Fibroblast of gingiva (primary cell): ENCODE data around the gene ELMOD3.
"Not testable (repeated sequence)": the region's sequence is repeated elsewhere in the genome, so short reads cannot be mapped to it uniquely, and the experiment has no call there.

Source experiments
- DNase-seq: peaks from one replicate; pipeline ENCODE4 v3.0.0-alpha.2; 2011; ENCODE audit warnings: low read depth

The ELMOD3 gene

GRCh38 chr2:85427300-85427835 is 72.8 kb downstream of the ELMOD3 start:
- no peak for DNase-seq

DNA sequence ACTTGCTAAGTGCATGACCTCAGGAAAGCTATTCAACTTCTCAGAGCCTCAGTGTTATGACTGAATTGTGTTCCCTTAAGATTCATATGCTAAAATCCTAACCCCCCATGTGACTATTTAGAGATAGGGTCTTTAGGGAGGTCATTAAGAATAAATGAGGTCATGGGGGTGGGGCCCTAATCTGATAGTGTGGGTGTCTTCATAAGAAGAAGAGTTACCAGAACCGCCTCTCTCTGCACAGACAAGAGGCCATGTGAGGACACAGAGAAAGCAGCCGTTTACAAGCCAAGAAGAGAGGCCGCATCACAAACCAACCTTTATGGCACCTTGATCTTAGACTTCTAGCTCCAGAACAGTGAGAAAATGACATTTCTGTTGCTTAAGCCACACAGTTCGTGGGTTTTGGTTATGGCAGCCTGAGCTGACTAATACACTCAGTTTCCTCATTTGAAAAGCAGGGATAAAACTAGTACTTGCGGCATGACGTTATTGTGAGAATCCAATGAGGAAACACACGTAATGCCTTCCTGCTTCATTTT is 73.8 kb downstream of the ELMOD3 start:
- no peak for DNase-seq

DNA sequence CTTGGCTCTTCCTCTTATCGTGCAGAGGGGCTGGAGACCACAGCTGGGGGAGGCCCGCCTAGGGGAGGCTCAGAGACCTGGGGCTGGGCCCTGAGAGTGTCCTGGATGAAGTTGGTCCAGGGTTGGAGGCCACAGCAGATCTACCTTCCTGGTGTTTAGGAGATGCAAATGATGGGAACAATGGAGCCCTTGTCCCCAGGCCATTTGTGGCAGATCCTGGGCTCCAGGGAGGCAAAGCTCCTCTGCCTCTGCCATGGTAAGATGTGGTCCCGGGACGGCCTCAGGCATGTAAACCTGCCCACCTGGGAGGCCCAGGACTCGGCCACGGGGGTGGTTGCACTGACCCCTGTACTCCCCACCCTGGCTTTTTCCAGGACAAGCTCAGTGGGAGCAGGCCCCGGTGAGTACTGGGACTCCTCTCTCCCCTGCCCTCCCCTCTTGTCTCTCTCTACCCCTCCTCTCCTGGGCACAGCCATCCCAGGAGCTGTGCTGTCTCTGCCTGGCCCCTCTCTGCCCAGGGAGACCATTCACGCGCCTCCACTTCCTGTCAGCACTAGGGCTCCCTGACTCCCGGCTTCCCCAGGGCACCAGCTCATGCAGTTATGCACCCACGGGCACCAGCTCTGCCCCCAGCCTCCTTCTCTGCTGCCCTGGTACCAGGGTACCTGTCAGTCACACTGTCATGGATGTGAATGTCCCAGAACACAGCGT is 74.8 kb downstream of the ELMOD3 start:
- DNase-seq = no peak

DNA sequence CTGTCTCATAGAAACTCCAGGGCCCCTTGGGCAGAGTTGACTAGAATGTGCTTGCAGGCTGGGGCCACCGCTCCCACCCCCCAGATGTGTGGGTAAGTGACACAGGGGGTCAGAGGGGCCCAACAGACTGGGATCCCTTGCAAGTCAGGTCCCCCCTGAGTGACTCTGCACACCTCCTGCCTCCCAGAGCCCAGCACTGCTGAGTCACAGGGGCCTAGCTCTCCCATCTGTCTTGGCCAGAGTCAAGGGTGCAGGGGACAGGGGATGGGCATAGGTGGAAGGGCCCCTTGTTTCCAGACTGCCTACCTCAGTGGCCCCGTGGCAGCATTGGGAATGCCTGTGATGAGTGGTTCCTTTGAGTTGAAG is 75.3 kb downstream of the ELMOD3 start:
- DNase-seq = no peak

DNA sequence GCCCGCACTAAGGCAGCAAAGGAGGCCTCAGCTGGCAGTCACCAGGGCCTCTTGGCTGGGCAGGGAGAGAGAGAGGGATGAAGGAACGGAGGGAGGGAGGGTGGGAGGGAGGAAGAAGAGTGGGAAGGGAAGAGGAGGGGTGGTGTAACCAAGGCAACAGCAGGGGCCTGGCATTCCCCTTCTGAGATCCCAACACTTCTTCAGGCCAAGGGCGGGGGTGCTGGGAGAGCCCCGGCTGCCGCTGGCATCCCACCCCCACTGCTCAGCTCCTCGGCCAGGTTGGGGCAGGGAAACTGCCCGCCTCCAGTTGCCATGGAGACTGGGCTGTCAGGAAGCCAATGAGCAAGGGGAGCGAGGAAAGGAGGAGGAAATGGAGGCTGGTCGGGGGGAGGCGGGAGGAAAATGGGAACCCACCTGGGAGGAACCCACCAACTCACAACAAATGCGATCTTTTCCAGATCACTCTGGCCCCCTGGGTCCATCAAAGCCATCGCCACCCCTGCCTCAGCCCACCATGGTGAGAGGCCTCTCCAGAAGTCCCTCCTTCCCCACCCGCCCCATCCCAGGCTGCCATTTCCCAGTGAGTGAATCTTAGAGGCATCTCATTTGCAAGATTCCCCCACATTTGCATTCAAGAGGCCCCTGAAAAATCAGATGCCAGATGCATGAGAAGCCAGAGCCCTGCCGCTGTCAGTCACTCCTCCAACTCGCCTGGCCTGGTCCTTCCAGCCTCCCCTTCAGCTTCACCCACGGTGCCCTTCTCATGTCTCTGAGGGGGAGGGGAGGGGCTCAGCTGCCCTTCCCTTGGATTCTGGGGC is 76.4 kb downstream of the ELMOD3 start:
- DNase-seq = no peak

DNA sequence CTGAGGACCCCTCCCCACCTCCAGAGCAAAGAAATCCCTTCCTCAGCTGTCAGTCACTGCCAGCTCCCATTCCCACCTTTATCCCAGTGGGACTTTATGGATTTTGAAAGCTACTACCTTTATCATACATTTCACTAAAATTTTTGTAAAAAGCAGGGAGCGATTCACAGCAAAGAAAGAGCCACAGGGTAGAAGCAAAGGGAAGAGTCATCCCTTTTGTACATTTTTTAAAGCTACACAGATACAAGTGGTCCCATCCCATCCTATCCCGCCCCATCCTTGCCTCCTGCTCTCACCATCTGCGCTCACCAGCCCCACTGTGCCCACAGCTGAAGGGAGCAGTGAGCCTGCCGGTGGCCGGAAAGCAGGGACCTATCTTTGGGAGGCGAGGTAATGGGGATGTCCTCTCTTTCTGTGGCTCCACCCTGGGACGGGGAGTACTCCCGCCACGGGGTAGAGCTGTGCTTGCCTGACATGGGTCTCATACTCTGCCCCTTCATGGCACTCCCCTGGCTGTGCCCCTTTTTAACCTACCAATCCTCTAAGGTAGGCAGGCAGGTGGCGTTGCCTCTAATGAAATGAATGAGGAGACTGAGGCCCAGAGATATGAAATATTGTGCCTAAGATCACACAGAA is 77.1 kb downstream of the ELMOD3 start:
- DNase-seq = no peak

DNA sequence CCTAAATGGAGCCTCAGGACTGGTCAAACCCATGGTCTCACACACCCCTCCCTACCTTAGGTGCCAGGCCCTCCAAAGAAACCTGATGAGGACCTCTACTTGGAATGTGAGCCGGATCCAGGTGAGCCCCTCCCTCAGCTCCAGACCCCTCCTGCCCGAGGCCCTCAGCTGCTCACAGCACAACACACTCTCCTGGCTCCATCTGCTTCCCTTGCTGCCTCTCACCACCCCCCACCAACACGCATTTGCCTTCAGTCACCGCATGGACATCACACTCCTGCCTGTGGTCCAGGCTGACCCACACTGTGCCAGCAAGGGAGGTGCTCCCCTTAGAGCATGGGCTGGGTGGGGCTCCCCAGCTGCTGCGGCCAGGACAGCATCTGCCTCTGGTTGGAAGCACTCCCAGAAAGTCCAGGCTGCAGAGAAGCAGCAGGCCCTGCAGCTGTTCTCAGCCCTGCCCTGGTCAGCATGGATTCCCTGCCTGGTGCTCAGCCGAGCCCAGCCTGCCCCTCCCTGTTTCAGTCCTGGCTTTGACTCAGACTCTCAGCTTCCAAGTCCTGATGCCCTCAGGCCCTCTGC is 79.0 kb downstream of the ELMOD3 start:
- peak; percentile 98 for DNase-seq

- no peak for DNase-seq
These were observed 80.1 kb downstream of the ELMOD3 start for GRCh38 chr2:85434696-85435095.

DNA sequence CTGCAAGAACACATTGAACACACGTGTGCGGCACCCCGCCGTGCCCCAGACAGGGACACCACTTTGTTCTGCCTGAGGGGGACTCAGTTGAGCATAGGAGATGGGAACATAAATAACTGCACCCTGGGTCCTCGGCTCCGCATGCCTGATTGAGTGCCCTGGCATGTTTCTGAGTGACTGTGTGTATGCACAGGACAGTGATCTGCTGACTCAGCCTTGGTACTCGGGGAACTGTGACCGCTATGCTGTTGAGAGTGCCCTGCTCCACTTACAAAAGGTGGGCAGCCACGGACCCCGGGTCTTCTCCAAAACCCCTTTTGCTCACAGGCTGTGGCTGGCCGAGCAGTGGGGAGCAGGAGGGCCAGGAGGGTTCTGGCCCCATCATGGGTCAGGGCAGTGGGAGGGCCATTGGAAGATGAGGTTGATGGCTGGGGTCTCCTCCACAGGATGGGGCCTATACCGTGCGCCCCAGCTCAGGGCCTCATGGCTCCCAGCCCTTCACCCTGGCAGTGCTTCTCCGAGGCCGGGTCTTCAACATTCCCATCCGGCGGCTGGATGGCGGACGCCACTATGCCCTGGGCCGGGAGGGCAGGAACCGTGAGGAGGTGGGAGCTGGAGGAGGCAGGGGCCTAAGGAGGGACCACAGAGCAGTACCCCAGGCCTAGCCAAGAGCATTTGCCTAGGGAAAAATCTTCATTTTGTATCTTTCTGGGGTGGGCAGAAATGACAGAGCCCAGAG is 80.8 kb downstream of the ELMOD3 start:
- no peak for DNase-seq

- DNase-seq = no peak
These were observed 81.6 kb downstream of the ELMOD3 start for GRCh38 chr2:85435981-85436835.

DNA sequence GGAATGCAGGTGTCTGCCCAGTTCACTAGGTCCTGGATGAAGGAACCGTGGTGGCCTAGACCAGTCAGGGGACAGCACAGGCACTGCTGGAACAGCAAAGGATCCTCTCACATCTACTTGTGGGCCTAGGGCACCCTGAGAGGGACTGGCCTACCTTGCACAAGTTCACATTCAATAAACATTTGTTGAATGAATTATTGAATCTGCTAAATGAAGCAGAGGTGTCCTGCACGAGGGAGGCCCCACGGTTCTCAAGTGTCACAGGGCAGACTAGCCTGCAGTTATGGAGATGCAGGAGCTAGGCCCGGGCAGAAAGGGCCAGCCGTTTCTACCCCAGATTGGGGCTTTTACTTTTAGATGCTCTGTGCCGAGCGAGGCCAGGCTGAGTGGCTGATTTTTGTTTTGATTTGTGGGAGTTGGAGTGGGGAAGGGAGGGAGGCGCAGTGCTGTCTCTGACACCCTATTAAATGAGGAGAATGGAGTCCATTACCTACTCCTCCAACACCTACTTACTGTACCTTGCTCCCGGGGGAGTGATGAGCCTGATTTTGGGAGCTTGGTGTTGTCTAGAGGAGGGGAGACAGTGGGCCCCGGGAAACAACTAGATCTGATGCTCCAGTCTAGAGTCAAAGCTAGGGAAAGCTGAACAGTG is 82.4 kb downstream of the ELMOD3 start:
- DNase-seq = no peak

- peak; percentile 88 for DNase-seq
These were observed 83.1 kb downstream of the ELMOD3 start for GRCh38 chr2:85437488-85438200.

DNA sequence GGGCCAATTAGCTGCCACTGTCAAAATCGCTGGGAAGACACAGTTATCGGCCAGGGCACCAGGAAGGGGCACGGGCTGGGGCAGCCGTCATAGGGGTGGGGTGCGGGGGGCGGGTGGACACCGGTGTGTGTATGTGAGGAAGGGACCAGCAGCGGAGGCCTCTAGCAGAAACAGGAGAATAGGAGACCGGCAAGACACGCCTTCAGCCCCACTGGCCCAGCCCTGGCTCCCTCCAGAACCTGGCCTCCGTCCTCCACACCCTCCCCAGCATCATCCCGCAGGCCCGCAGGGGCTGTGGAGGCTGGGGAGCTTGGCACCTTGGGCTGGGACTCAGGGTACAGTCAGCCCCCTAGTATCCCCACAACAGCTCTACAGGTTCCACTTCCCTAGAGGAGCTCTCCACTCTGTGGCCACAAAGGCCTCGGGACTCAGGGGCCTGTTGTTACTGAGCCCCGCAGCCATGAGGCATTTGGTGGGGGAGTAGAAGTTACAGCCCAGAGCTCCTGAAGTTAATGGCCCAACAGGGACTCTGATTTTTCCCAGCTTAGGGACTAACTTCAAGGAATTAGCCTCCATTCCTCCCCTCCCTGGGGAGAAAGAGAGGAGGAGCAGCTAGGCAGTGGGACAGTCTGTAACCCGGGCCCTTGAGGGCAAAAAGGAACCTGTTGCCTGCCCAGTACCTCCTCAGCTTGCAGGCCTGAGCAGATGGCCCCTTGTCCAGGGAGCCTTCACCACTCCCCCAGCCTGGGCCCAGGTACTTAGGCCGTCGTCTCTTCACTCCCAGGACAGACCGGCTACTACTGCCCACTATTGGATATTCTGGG is 83.8 kb downstream of the ELMOD3 start:
- DNase-seq = no peak

- DNase-seq = no peak
These were observed 84.5 kb downstream of the ELMOD3 start for GRCh38 chr2:85439025-85439472.

- DNase-seq = not testable (repeated sequence)
These were observed 85.0 kb downstream of the ELMOD3 start for GRCh38 chr2:85439569-85439968.

DNA sequence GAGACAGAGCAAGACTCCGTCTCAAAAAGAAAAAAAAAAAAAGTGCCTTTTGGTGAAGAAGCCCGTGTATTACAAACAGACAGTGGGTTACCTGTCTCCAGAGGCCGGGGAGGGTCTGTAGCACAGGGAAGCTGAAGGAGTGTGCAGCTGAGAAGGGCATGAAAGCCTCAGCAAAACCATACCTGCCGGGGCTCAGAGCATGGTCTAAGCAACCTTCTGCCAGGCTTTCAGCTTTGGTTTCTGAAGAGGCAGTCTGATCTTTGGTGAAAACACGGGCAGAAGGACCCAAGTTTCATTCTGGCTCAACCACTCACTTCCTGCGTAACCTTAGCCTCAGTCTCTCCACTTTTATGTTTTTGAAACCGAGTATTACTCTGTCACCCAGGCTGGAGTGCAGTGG is 85.4 kb downstream of the ELMOD3 start:
- no peak for DNase-seq

- DNase-seq = no peak
These were observed 86.2 kb downstream of the ELMOD3 start for GRCh38 chr2:85440729-85441128.
